ENCODE measurements around the gene TMEM217.

DNA sequence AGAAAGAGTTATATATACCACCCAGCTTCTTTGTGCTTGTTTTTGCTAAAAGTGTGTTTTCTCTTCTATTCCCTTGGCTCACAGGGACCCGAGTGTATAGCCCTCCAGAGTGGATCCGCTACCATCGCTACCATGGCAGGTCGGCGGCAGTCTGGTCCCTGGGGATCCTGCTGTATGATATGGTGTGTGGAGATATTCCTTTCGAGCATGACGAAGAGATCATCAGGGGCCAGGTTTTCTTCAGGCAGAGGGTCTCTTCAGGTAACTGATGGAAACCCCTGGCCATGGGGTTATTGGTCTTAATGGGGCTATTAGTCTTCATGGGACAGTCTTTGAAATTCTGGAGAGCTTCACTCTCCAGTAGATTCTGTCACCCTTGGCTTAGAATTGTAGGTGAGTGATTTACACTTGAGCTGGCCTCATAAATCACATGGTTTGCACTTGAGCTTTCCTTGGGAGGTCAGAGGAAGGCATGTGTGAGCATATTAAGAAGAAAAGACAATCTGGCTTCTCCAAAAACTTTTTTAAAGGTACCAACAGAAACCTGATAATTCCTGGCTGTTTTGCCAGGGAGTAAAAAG lies 84.9 kb downstream of the TMEM217 start:
- TF ChIP-seq RXRA (IDR thresholded peaks at IDR 0.05; ENCODE audit: insufficient read depth, low read depth, low read length) (no peak), ZNF274 (IDR thresholded peaks at IDR 0.05; ENCODE audit: borderline replicate concordance, extremely low read depth, low read length) (no peak), MAFK (IDR thresholded peaks at IDR 0.05; ENCODE audit: low read depth, low read length) (no peak), RBBP5 (IDR thresholded peaks at IDR 0.05; ENCODE audit: borderline replicate concordance, low read depth, low read length) (no peak)
- TF ChIP-seq, protein P1, sequence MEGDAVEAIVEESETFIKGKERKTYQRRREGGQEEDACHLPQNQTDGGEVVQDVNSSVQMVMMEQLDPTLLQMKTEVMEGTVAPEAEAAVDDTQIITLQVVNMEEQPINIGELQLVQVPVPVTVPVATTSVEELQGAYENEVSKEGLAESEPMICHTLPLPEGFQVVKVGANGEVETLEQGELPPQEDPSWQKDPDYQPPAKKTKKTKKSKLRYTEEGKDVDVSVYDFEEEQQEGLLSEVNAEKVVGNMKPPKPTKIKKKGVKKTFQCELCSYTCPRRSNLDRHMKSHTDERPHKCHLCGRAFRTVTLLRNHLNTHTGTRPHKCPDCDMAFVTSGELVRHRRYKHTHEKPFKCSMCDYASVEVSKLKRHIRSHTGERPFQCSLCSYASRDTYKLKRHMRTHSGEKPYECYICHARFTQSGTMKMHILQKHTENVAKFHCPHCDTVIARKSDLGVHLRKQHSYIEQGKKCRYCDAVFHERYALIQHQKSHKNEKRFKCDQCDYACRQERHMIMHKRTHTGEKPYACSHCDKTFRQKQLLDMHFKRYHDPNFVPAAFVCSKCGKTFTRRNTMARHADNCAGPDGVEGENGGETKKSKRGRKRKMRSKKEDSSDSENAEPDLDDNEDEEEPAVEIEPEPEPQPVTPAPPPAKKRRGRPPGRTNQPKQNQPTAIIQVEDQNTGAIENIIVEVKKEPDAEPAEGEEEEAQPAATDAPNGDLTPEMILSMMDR (IDR thresholded peaks at IDR 0.05; ENCODE audit: control extremely low read depth in 1 of 3, insufficient read depth in 1 of 3, low read depth in 1 of 3, low read length in 3 of 3), result no peak
